Activated CD8-positive, alpha-beta T cell treated with anti-CD3 and anti-CD28 coated beads for 36 hours (primary cell): ENCODE data around the gene S1PR1. TPM values are rescaled to one million over a fixed set of nuclear protein-coding genes. Genes with fewer than 3 reads are reported as not detected.
A peak's percentile ranks its signal among the peaks of the same experiment; 100 is the strongest.
"Not testable (repeated sequence)": the region's sequence is repeated elsewhere in the genome, so short reads cannot be mapped to it uniquely, and the experiment has no call there.

Experiments used
- ATAC-seq: fragments of 200-7000 bp; cut with Tn5 transposase; one replicate; pipeline ENCODE4 v1.10.0; 2021; ENCODE audit warnings: mild to moderate bottlenecking, moderate library complexity
- CTCF ChIA-PET: fragments of 350-600 bp; sonication (Branson Sonifier 250); formaldehyde crosslinking; loops from one replicate; lab custom pipeline; 2021; ENCODE audit warnings: antibody characterized with exemption; lab: Charles Lee
- POLR2A ChIA-PET: fragments of 350-600 bp; sonication (Branson Sonifier 250); formaldehyde crosslinking; loops from one replicate; lab custom pipeline; 2021; ENCODE audit warnings: antibody characterized with exemption; lab: Charles Lee
- DNase-seq: peaks from one replicate; pipeline ENCODE4 v3.0.0-alpha.2; 2020
- H3K27ac Mint-ChIP-seq: one replicate; pipeline ENCODE4 v1.8.0; 2021; ENCODE audit warnings: mild to moderate bottlenecking, mixed read lengths
- H3K27me3 Mint-ChIP-seq: one replicate; pipeline ENCODE4 v1.8.0; 2021; ENCODE audit warnings: mixed read lengths
- H3K36me3 Mint-ChIP-seq: one replicate; pipeline ENCODE4 v1.8.0; 2021; ENCODE audit warnings: low read depth, mixed read lengths
- H3K4me1 Mint-ChIP-seq: one replicate; pipeline ENCODE4 v1.8.0; 2021; ENCODE audit warnings: low read depth, mixed read lengths
- H3K4me3 Mint-ChIP-seq: one replicate; pipeline ENCODE4 v1.8.0; 2021; ENCODE audit warnings: mild to moderate bottlenecking, moderate library complexity, mixed read lengths
- H3K9me3 Mint-ChIP-seq: one replicate; pipeline ENCODE4 v1.8.0; 2021; ENCODE audit warnings: mixed read lengths
- intact Hi-C: fragments of 100-400 bp; cut with micrococcal nuclease; formaldehyde crosslinking; loops from one replicate; pipeline ENCODE4 v1.10.0; 2022
- total RNA-seq, 2 experiments: library from RNA; stranded (reverse); gene quantifications; one replicate each; pipeline ENCODE4 v1.2.3, GENCODE V29; 2021
- TF ChIP-seq, protein P1 (sequence below): fragments of 200-600 bp; IDR thresholded peaks from one replicate; pipeline ENCODE4 v1.8.0; 2022; ENCODE audit warnings: antibody characterized with exemption, mild to moderate bottlenecking

S1PR1 gene
- 10 to 100 TPM; 63.9 to 66.4 TPM for total RNA-seq

DNA sequence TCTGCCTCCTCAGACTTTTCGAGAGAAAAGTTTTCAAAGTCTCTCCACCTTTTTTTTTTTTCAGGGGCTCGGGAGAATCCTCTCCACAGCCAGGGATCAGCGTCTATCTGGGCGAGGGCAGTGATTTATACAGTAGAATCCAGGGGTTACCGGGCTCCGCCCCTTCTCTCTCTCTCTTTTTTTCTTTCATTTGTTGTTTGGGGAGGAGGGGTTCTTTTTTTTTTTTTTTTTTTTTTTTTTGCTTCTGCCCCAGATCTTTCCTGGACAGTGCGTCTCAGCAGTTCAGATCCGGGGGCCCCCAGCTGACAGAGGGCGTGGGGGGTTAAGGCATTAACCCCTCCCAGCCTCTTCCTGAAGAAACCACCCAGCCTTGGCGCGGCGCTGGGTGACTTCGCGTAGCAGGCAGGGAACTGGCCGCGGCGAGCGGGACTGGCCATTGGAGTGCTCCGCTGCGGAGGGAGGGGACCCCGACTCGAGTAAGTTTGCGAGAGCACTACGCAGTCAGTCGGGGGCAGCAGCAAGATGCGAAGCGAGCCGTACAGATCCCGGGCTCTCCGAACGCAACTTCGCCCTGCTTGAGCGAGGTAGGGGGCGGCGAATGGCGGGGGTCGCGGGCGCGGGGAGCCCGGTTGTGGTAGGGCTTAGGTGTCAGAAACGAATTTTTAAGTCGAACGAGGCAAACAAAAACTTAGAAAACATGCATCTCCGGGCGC, at the start of gene S1PR1:
Gene S1PR1 (plus strand): TSS at position 504 of the 713 bp plus-strand sequence. CDS start 1,966 bp downstream, outside the sequence.
- ChIA-PET POLR2A (interaction anchor here (0.6 to 7.3 kb wide), 30 partner anchors 9 to 342 kb away, joined by 3 to 106 read pairs (median 4); partner anchors contain the start of gene EXTL2), CTCF (interaction anchor here (1.0 to 15.6 kb wide), 10 partner anchors 16 to 115 kb away, joined by 3 to 301 read pairs (median 6); no protein-coding TSS in a partner anchor)
- ATAC-seq (peak; percentile 28), DNase-seq (peak; percentile 81)
- Mint-ChIP-seq H3K36me3 (peaks cover 49% of the 10 kb centered on the region), H3K27me3 (no peaks in the 10 kb centered on the region), H3K9me3 (peaks cover 5% of the 10 kb centered on the region), H3K4me1 (peaks cover 36% of the 10 kb centered on the region), H3K4me3 (peak within 1 kb of the TSS; percentile 86), H3K27ac (peak within 1 kb of the TSS; percentile 98)
- TF ChIP-seq, protein P1, sequence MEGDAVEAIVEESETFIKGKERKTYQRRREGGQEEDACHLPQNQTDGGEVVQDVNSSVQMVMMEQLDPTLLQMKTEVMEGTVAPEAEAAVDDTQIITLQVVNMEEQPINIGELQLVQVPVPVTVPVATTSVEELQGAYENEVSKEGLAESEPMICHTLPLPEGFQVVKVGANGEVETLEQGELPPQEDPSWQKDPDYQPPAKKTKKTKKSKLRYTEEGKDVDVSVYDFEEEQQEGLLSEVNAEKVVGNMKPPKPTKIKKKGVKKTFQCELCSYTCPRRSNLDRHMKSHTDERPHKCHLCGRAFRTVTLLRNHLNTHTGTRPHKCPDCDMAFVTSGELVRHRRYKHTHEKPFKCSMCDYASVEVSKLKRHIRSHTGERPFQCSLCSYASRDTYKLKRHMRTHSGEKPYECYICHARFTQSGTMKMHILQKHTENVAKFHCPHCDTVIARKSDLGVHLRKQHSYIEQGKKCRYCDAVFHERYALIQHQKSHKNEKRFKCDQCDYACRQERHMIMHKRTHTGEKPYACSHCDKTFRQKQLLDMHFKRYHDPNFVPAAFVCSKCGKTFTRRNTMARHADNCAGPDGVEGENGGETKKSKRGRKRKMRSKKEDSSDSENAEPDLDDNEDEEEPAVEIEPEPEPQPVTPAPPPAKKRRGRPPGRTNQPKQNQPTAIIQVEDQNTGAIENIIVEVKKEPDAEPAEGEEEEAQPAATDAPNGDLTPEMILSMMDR: no peak
- intact Hi-C loops: loop anchor here (1.0 to 5.0 kb wide), 4 partner anchors 100 to 309 kb away; no protein-coding TSS in a partner anchor

DNA sequence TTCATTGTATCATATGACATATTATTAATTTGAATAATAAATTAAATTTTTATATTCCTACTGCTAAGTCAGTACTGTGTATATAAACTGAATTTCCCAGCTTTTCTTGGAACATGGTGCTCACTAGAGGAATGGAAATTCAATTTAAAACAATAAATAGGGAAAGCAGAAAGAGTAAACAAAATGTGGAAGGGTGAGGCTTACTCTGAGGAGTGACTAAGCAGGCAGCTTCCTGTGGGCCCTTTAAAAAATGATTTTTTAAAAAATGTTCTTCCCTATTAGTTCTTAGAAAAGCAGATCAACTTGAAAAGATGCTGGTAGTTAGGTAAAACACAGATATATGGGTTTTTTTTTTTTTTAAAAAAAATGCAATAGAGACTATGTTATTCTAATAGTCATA, 49.5 kb upstream of the S1PR1 start:
- H3K27ac Mint-ChIP-seq: peak overlapping the region; percentile 36
- TF ChIP-seq, protein P1: no peak
- H3K27me3 Mint-ChIP-seq: no peaks in the 10 kb centered on the region
- ChIA-PET CTCF (interaction anchor here (0.8 to 1.5 kb wide), 3 partner anchors 18 to 101 kb away, joined by 3 to 5 read pairs (median 4); no protein-coding TSS in a partner anchor), POLR2A (interaction anchor here (0.8 to 2.0 kb wide), 2 partner anchors 9 to 48 kb away, joined by 4 to 13 read pairs; no protein-coding TSS in a partner anchor)
- DNase-seq (no peak), ATAC-seq (peak; percentile 15)
- H3K9me3 Mint-ChIP-seq: peaks cover 5% of the 10 kb centered on the region
- H3K36me3 Mint-ChIP-seq: peaks cover 2% of the 10 kb centered on the region
- H3K4me3 Mint-ChIP-seq: no peak overlapping the region
- peaks cover 41% of the 10 kb centered on the region for H3K4me1 Mint-ChIP-seq
- intact Hi-C loops: no loop called here

DNA sequence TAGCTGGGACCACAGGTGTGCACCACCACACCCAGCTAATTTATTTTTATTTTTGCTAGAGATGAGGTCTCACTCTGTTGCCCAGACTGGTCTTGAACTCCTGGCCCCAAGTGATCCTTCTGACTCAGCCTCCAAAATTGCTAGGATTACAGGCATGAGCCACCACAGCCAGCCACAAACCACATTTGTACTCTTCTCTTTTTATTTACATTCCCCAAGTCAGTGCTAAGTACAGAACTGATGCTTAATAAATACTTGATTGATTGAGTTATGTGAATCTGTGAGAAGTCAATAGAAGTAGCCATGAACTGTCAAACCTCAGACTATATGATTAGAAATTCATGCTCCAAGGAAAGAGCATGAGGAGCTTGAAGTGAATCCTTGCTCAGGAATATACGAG, 48.5 kb upstream of the S1PR1 start:
- intact Hi-C loops: no loop called here
- CTCF ChIA-PET: no interaction called here
- Mint-ChIP-seq H3K27ac (no peak overlapping the region), H3K36me3 (peaks cover 2% of the 10 kb centered on the region), H3K4me3 (no peak overlapping the region), H3K9me3 (peaks cover 6% of the 10 kb centered on the region), H3K4me1 (peaks cover 32% of the 10 kb centered on the region), H3K27me3 (no peaks in the 10 kb centered on the region)
- TF ChIP-seq, protein P1: no peak
- ATAC-seq (peak; percentile 25), DNase-seq (peak; percentile 47)
- POLR2A ChIA-PET: interaction anchor here (1.3 to 2.0 kb wide), 2 partner anchors 9 to 47 kb away, joined by 5 to 13 read pairs; no protein-coding TSS in a partner anchor

DNA sequence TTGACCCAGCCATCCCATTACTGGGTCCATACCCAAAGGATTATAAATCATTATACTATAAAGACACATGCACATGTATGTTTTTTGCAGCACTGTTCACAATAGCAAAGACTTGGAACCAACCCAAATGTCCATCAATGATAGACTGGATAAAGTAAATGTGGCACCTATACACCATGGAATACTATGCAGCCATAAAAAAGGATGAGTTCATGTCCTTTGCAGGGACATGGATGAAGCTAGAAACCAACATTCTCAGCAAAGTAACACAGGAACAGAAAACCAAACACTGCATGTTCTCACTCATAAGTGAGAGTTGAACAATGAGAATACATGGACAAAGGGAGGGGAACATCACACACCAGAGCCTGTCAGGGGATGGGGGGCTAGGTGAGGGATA, 47.9 kb upstream of the S1PR1 start:
- POLR2A ChIA-PET: interaction anchor here (1.2 to 1.3 kb wide), 2 partner anchors 9 to 10 kb away, joined by 3 to 5 read pairs; no protein-coding TSS in a partner anchor
- H3K4me3 Mint-ChIP-seq, H3K27ac Mint-ChIP-seq: not testable (repeated sequence)

DNA sequence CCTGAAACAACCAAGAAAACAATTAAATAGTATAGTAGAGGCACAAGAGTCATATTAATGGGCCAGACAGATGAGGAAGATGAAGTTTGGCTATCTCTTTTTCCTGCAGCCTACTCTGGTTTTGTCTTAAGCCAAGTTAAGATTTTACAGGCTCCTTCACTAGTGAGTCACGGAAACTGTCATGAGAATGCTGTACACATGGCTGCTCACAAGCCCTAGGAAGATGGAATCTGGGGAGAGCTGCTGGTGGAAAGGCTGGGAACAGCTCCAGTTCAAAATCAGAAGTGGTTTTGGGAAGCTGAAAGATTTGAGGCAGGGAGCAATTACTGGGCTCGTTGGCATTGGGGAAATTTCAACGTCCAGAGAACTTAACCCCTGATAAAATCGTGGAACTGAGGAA, 46.4 kb upstream of the S1PR1 start:
- peaks cover 26% of the 10 kb centered on the region for H3K4me1 Mint-ChIP-seq
- POLR2A ChIA-PET: interaction anchor here (1.2 to 1.8 kb wide), 5 partner anchors 11 to 50 kb away, joined by 3 to 10 read pairs (median 3); partner anchors contain the start of gene S1PR1

More for the DNA sequence above, 47.9 kb upstream of the S1PR1 start:
- peaks cover 32% of the 10 kb centered on the region for H3K4me1 Mint-ChIP-seq
- H3K27me3 Mint-ChIP-seq, intact Hi-C loops, ATAC-seq, DNase-seq, H3K36me3 Mint-ChIP-seq, CTCF ChIA-PET, H3K9me3 Mint-ChIP-seq: not testable (repeated sequence)

More for the DNA sequence above, 46.4 kb upstream of the S1PR1 start:
- ATAC-seq (no peak), DNase-seq (no peak)
- Mint-ChIP-seq H3K27me3 (no peaks in the 10 kb centered on the region), H3K27ac (no peak overlapping the region), H3K4me3 (no peak overlapping the region), H3K36me3 (peaks cover 2% of the 10 kb centered on the region), H3K9me3 (peaks cover 5% of the 10 kb centered on the region)
- TF ChIP-seq, protein P1: no peak
- CTCF ChIA-PET: interaction anchor here (0.8 to 1.9 kb wide), 3 partner anchors 43 to 98 kb away, joined by 3 to 6 read pairs (median 4); no protein-coding TSS in a partner anchor
- intact Hi-C loops: no loop called here
